Adrenal gland (tissue), 5 donors: Measurements from ENCODE around the gene TMED10.

Source experiments
- POLR2A ChIP-seq, 2 donors: fragments of 450-650 bp; IDR thresholded peaks; one replicate each; pipeline ENCODE4 v1.6.1; 2017; ENCODE audit warnings: antibody characterized with exemption in 2 of 2, mild to moderate bottlenecking in 2 of 2, moderate library complexity in 1 of 2
- TF ChIP-seq, protein P1 (sequence below), 6 experiments: fragments of 450-650 bp in 4 of 6; fragments of 200-600 bp in 2 of 6; sonication (generic) in 1 of 6; IDR thresholded peaks; 1 replicate in 5 of 6; 2 replicates in 1 of 6; pipeline versions ENCODE4 v1.5.1 to v1.8.0; 2016 to 2021; ENCODE audit warnings: antibody characterized with exemption in 6 of 6, mild to moderate bottlenecking in 2 of 6, moderate library complexity in 1 of 6
- donor health status: DM: no; HTN: no; CAD: no.

DNA sequence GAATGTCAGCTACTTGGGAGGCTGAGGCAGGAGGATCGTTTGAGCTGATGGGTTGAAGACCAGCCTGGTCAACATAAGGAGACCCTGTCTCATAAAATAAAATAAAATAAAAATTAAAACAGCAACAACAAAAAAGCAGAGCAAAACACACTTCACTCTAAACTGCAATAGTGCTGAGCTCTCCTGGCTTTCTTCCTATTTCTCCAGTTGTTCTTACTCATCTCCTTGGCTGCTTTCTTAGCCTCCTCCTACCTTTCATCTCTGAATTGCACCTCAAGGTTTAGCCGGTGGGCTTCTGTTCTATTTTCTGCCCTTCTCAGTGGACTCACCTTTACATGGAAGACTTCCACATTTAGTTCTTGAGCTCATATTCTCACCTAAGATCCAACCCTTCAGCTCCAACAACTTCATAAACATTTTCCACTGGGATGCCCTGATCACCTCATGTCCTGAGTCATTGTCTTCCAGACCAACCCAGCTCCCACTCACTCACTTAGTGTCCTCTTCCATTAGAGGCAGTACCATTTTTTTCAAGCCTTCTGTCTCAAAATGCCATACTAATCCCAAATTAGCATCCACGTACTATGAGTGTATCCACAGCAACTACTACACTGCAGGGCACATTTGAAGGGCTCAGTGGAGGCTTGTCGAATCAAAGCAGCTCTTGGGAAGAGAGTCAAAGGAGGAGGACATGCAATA, 41.2 kb upstream of the TMED10 start:
- TF ChIP-seq, protein P1, sequence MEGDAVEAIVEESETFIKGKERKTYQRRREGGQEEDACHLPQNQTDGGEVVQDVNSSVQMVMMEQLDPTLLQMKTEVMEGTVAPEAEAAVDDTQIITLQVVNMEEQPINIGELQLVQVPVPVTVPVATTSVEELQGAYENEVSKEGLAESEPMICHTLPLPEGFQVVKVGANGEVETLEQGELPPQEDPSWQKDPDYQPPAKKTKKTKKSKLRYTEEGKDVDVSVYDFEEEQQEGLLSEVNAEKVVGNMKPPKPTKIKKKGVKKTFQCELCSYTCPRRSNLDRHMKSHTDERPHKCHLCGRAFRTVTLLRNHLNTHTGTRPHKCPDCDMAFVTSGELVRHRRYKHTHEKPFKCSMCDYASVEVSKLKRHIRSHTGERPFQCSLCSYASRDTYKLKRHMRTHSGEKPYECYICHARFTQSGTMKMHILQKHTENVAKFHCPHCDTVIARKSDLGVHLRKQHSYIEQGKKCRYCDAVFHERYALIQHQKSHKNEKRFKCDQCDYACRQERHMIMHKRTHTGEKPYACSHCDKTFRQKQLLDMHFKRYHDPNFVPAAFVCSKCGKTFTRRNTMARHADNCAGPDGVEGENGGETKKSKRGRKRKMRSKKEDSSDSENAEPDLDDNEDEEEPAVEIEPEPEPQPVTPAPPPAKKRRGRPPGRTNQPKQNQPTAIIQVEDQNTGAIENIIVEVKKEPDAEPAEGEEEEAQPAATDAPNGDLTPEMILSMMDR (IDR thresholded peaks at IDR 0.05) = no peak
- TF ChIP-seq POLR2A (IDR thresholded peaks at IDR 0.05) = no peak
